Gastroesophageal sphincter (tissue), 3 donors: Measurements from ENCODE around the gene OPN1MW3.
"Not testable (repeated sequence)": the region's sequence is repeated elsewhere in the genome, so short reads cannot be mapped to it uniquely, and the experiment has no call there.

Source experiments
- EP300 ChIP-seq: sonication (generic); formaldehyde crosslinking; IDR thresholded peaks from one replicate; pipeline ENCODE4 v1.6.1; 2017; ENCODE audit warnings: antibody characterized with exemption, mild to moderate bottlenecking
- POLR2AphosphoS5 ChIP-seq: sonication (generic); formaldehyde crosslinking; IDR thresholded peaks from one replicate; pipeline ENCODE4 v1.6.1; 2017; ENCODE audit warnings: antibody characterized with exemption
- TF ChIP-seq, protein P1 (sequence below), 4 experiments: fragments of 200-600 bp in 2 of 4; fragments of 450-650 bp in 2 of 4; sonication (generic) in 1 of 4; IDR thresholded peaks; one replicate each; pipeline ENCODE4 v1.5.1; 2017 to 2019; ENCODE audit warnings: antibody characterized with exemption in 4 of 4, mild to moderate bottlenecking in 2 of 4, moderate library complexity in 2 of 4

DNA sequence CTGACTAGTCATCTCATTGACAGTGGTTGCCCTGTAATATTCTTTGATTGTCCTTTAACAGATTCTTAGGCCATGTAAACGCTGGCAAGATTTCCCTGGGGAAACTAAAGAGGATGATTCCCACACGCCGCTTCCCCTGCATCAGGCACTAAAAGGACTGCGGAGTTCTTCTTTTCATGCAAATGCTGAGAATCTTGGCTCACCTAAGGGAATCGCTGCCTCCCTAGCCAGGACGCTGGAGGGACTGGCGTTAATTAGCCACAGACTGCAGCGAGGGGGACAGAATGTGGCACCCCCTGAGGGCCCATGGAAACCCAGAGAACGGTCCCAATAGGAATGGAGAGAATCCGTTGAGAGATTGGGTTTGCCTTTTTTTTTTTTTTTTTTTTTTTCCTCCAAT lies 29.0 kb downstream of the OPN1MW3 start:
- not testable (repeated sequence) for TF ChIP-seq POLR2AphosphoS5, EP300
- TF ChIP-seq, protein P1, sequence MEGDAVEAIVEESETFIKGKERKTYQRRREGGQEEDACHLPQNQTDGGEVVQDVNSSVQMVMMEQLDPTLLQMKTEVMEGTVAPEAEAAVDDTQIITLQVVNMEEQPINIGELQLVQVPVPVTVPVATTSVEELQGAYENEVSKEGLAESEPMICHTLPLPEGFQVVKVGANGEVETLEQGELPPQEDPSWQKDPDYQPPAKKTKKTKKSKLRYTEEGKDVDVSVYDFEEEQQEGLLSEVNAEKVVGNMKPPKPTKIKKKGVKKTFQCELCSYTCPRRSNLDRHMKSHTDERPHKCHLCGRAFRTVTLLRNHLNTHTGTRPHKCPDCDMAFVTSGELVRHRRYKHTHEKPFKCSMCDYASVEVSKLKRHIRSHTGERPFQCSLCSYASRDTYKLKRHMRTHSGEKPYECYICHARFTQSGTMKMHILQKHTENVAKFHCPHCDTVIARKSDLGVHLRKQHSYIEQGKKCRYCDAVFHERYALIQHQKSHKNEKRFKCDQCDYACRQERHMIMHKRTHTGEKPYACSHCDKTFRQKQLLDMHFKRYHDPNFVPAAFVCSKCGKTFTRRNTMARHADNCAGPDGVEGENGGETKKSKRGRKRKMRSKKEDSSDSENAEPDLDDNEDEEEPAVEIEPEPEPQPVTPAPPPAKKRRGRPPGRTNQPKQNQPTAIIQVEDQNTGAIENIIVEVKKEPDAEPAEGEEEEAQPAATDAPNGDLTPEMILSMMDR (IDR thresholded peaks at IDR 0.05) = not testable (repeated sequence)
